HG03025 (cell line): ENCODE measurements around the gene C17orf75.
"Not testable (repeated sequence)": the region's sequence is repeated elsewhere in the genome, so short reads cannot be mapped to it uniquely, and the experiment has no call there.

Source experiments
- ATAC-seq: cut with Tn5 transposase; IDR thresholded peaks from one replicate; pipeline ENCODE4 v1.9.1; 2021; ENCODE audit warnings: mild to moderate bottlenecking, moderate library complexity; ENCODE audit not compliant: unreplicated experiment, low FRiP score

The C17orf75 gene, protein sequence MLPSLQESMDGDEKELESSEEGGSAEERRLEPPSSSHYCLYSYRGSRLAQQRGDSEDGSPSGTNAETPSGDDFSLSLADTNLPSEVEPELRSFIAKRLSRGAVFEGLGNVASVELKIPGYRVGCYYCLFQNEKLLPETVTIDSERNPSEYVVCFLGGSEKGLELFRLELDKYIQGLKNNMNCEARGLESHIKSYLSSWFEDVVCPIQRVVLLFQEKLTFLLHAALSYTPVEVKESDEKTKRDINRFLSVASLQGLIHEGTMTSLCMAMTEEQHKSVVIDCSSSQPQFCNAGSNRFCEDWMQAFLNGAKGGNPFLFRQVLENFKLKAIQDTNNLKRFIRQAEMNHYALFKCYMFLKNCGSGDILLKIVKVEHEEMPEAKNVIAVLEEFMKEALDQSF

GRCh38 chr17:32341857-32342602, at the start of gene C17orf75:
Gene C17orf75, minus strand, starts transcription at chr17:32342173. Its CDS starts 34 bp downstream, at chr17:32342139.
- peak; percentile 53 for ATAC-seq

- no peak for ATAC-seq
These were observed 46.9 kb upstream of the C17orf75 start for GRCh38 chr17:32388613-32389459.

DNA sequence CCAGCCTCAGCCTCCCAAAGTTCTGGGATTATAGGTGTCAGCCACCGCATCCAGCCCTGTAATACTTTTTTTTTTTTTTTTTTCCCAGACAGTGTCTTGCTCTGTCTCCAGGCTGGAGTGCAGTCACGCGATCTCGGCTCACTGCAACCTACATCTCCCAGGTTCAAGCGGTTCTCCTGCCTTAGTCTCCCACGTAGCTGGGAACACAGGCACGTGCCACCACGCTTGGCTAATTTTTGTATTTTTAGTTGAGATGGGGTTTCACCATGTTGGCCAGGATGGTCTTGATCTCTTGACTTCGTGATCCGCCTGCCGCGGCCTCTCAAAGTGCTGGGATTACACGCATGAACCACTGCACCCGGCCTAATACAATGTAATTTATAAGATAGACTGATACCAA, 46.2 kb upstream of the C17orf75 start:
- ATAC-seq, result not testable (repeated sequence)

GRCh38 chr17:32386844-32387243, 44.9 kb upstream of the C17orf75 start:
- no peak for ATAC-seq

GRCh38 chr17:32385971-32386370, 44.0 kb upstream of the C17orf75 start:
- ATAC-seq, result no peak

DNA sequence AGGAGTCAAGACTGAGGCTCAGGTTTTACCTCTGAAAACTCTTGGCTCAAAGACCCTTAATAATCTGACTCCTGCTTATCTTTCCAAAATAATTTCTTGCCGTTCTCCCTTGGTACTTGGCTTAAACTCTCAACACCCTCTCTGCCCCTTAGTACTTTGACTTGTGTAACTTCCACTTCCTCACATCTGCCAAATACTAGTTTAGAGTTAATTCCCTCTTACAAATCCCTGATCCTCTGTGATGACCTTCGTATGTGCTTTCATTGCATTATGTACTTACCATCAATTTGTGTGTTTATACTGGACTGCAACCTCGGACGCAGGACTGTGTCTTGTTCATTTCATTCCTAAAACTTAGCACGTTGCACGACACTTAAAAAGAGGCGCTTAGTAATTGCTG, 43.1 kb upstream of the C17orf75 start:
- no peak for ATAC-seq

DNA sequence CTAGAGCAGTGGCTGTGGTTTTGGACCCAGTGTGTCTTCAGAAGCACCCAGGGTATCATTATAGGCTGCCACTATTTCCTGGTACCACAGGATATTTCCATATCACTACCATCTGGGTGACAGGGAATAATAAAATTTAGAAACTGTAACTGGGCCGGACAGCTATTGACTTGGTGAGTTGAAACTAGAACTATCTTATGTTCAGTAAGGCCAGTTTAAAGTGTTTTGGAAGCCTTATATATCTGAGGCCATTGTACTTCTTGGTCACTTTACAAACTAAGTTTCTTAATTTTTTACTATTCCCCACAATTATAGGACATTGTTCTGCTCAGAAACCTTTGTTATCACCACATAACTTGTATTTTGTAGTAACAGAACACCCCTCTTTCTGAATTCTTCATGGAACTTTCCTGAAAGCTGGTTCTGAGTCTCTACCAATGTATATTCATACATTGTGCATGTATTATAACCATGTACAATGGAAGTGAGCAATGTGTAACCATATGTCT, 42.0 kb upstream of the C17orf75 start:
- ATAC-seq, result no peak

DNA sequence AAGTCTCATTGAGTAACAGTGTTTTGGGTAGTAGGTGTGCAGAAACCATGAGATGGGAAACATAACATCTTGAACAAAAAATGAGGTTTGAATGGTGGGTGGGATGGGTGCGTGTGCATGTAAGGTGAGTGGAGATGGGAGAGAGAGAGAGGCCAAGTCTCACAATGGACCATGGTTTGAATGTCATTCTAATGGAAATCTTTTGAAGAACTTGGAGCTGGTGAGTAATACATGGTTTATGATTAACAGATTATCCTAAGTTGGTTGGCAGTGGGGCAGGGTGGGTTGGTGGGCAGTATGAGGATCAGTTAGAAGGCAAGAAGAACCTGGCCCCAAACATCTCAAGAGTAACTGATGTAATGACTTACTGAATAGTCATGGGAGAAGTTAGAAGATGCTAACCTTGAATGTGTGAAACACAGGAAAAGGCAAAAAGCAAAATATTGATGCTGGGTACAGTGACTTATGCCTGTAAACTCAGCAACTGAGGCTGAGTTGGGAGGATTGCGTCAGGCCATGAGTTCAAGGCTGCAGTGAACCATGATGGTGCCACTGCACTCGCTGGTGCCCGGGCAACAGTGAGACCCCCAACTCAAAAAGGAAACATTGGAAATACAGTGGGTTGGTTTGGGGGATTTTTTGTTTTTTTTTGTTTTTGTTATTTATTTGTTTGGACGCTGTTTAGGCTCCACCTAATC, 40.7 kb upstream of the C17orf75 start:
- ATAC-seq, result no peak

DNA sequence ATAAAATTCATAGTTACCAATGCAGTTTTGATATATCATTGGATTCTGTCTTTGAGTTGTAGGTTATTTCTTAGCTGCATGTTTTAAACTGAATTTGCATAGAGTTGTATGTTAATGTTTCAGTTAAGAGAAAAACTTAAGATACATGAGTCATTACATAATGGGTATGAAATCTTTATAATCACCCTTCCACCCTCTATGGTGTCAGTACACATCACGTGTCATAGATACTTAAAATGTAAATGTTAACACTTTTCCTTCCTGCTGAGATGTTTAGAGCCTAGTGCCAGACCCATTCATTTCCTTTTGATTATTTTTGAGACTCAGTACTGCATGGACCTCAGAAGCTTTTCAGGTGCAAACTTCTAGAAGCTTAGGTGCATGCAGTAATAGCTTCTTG, 28.5 kb upstream of the C17orf75 start:
- ATAC-seq, result no peak

DNA sequence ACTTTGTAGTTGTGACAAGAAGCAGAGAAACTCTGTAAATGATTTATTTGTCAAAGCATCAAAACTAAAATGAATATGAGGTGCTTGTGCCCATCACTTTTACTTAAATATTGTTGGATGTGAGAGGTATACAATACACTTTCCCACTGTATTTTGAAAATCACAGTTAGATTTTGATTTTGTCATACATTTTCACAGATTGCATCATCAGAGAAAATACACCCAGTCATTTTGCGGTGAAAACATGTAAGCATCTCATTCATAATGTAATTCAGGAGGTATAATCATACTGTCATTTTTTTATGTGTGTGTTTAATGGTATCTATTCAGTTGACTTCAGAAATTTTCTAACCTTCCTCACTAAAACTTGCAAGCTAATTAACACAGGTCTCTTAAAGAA, 19.3 kb upstream of the C17orf75 start:
- no peak for ATAC-seq

- ATAC-seq, result no peak
These were observed 15.6 kb upstream of the C17orf75 start for GRCh38 chr17:32357615-32358014.

- no peak for ATAC-seq
These were observed 14.8 kb upstream of the C17orf75 start for GRCh38 chr17:32356750-32357149.

DNA sequence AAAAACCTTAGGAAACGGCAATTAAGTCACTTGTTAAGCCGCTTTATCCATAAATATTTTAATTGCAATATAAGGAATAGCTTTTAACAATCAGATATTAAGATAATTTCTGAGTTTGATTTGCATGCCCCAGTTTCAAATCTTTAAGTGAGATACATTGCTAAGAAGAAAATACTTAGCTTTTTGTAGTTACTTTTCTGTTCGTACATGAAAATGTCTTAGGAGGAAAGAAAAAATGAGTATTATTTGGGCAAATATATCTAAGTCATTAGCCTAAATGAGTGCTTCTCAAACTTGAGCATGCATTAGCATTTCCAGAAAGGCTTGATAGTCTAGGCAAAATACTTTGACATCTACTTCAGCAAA, 14.4 kb upstream of the C17orf75 start:
- ATAC-seq, result no peak

- no peak for ATAC-seq
These were observed 13.8 kb upstream of the C17orf75 start for GRCh38 chr17:32355649-32356377.

DNA sequence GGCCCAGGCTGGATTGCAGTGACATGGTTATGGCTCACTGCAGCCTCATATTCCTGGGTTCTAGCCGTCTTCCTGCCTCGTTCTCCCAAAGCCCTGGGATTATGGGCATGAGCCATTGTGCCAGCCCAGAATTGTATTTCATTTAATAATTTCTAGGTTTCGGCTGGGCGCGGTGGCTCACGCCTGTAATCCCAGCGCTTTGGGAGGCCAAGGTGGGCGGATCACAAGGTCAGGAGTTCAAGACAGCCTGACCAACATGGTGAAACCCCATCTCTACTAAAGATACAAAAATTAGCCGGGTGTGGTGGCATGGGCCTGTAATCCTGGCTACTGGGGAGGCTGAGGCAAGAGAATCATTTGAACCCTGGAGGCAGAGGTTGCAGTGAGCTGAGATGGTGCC, 10.8 kb upstream of the C17orf75 start:
- not testable (repeated sequence) for ATAC-seq

DNA sequence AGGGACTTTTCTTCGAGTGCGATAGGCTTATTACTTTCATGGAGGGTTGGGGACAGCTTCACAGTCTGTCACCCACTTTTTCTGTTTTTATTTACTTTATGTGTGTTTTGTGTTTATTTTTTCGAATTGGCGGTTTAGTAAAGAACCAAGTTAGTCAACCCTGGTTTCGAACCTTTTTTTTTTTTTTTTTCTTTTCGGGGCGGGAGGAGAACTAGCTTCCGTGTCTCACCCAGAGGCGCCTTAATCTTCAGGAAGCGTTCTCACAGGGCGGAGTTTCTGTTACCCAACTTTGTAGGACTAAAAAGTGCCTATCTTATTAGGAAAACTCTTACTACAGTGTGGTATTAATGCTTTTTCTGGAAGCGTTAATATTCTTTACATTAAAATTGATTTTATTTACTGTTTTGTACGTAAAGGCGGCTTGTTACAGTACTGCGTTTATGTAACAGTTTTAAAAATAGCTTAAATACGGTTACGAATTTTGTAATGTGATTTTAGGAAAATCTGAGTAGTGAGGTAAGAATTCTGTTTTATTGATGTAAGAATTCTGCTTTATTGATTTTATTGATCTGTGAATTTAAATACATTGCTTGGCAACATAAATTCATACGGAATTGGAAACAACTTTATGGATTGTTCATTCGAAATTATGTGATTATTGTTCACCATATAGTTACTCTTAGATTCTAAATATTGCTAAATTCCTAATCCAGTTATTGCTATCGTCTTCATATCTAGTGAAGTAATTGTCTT, 8.9 kb upstream of the C17orf75 start:
- no peak for ATAC-seq

GRCh38 chr17:32349854-32350665, 8.1 kb upstream of the C17orf75 start, which contains the start of gene ZNF207:
Gene ZNF207, plus strand, starts transcription at chr17:32350157. Its CDS starts 129 bp downstream, at chr17:32350286.
- ATAC-seq, result peak; percentile 92

DNA sequence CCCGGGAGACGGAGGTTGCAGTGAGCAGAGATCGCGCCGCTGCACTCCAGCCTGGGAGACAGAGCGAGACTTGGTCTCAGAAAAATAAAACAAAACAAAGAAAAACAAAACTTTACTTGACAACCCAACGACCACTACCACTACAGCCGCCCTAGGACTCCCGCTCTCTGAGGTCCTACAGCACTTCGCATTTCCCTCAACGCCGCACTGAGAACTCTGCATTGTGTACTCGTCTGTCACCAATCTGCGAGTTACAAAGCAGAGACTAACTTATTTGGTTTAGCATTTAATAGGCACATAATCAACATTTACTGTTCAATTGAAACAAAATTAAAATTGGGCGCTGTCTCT, 7.5 kb upstream of the C17orf75 start:
- no peak for ATAC-seq
